H1 (cell line): ENCODE results near the gene CCL8. TPM values are rescaled to one million over a fixed set of nuclear protein-coding genes. Genes with fewer than 3 reads are reported as not detected.

Source experiments
- CHD1 ChIP-seq: IDR thresholded peaks from 2 replicates; pipeline ENCODE4 v1.6.1; 2012; ENCODE audit warnings: low read depth, low read length, improper control_type of control experiment
- CREB1 ChIP-seq: IDR thresholded peaks from 2 replicates; pipeline ENCODE4 v1.6.1; 2012; ENCODE audit warnings: inconsistent platforms
- FOSL1 ChIP-seq: IDR thresholded peaks from 2 replicates; pipeline ENCODE4 v1.6.1; 2011; ENCODE audit warnings: mild to moderate bottlenecking, low read depth, low read length, moderate library complexity; ENCODE audit not compliant: insufficient read depth
- polyA plus RNA-seq, 7 experiments: library from polyadenylated mRNA; depleted of rRNA in 3 of 7; stranded (reverse) in 5 of 7; unstranded in 2 of 7; fragments of >200 nt in 5 of 7; fragments of 200-250 nt in 2 of 7; gene quantifications; 1 replicate in 5 of 7; 2 replicates in 1 of 7; 4 replicates in 1 of 7; pipeline versions ENCODE4 v1.2.1 to v1.2.3, GENCODE V29; 2011 to 2013; ENCODE audit warnings: missing spikeins in 2 of 7, mixed read lengths in 2 of 7
- total RNA-seq: library from RNA; stranded (reverse); fragmentation: NEBNext Ultra II Directional; extraction: Animal tissue kit (Norgen Biotek cat#: 25700); gene quantifications from 2 replicates; pipeline ENCODE4 v1.2.1, GENCODE V29; 2021

CCL8 gene
- total and polyA plus RNA-seq, 2 of the 8 experiments (the other 6 are each of a cell fraction or from before 2014, with no cell fraction given), result not detected

GRCh38 chr17:34366010-34366409 is 46.8 kb downstream of the CCL8 start (continued):
- TF ChIP-seq CREB1, result no peak
- TF ChIP-seq CHD1, result no peak
- no peak for TF ChIP-seq FOSL1
